IPS-15b (cell line): Measurements from ENCODE around the gene DGKG.

Experiments
- H3K27me3 ChIP-seq: one replicate; pipeline ENCODE4 v1.6.1; 2013; ENCODE audit warnings: low read length; ENCODE audit not compliant: control insufficient read depth, insufficient read depth
- H3K36me3 ChIP-seq: one replicate; pipeline ENCODE4 v1.6.1; 2013; ENCODE audit warnings: low read length; ENCODE audit not compliant: control insufficient read depth, insufficient read depth
- H3K4me1 ChIP-seq: one replicate; pipeline ENCODE4 v1.6.1; 2013; ENCODE audit warnings: mild to moderate bottlenecking, low read length; ENCODE audit not compliant: control insufficient read depth, insufficient read depth
- H3K4me3 ChIP-seq: one replicate; pipeline ENCODE4 v1.5.1; 2013; ENCODE audit warnings: low read depth, low read length
- H3K9ac ChIP-seq: one replicate; pipeline ENCODE4 v1.6.1; 2013; ENCODE audit warnings: low read depth, mild to moderate bottlenecking, low read length
- H3K9me3 ChIP-seq: one replicate; pipeline ENCODE4 v1.6.1; 2013; ENCODE audit warnings: mild to moderate bottlenecking, low read length; ENCODE audit not compliant: control insufficient read depth, insufficient read depth

The DGKG gene

DNA sequence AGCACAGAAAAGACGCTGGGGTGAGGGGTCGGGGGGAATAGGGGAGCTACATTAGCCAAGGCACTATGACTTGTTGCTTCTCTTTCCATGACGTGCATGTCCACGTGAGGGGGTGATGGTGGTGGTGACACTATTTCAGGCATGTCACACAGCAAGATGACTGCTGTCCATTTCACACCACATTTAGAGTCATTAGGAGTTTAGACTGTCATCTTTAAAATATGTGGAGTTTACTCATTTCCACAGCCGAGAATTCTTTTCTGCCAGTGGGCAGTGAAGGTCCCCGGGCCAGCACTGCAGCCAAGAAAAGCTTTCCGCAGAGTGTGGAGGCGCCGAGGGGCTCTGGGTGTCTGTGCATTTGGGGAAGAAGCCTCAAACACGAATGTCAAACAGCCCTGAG is 954 bp upstream of the DGKG start:
- peaks cover 3% of the 10 kb centered on the region for H3K4me1 ChIP-seq
- H3K9me3 ChIP-seq, result no peaks in the 10 kb centered on the region
- H3K36me3 ChIP-seq, result no peaks in the 10 kb centered on the region
- no peak overlapping the region for H3K9ac ChIP-seq
- no peak overlapping the region for H3K4me3 ChIP-seq
- peaks cover 70% of the 10 kb centered on the region for H3K27me3 ChIP-seq

DNA sequence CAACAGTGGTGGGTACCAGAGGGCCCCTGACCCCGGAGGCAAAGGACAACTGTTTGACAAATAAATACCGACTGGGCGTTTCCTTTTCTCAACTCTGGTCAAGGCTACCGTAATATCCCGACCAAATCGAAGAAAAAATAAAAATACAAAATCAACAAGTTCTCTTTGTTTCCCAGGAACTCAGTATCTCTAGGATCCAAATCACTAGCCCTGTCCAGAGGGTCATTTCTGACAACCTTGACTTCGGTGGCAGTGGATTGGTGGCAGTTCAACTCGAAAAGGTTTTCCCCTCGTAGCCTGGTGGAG is 456 bp upstream of the DGKG start:
- peaks cover 72% of the 10 kb centered on the region for H3K27me3 ChIP-seq
- H3K4me1 ChIP-seq, result peaks cover 3% of the 10 kb centered on the region
- H3K9ac ChIP-seq, result no peak overlapping the region
- no peaks in the 10 kb centered on the region for H3K36me3 ChIP-seq
- H3K4me3 ChIP-seq, result peak overlapping the region; percentile 62
- no peaks in the 10 kb centered on the region for H3K9me3 ChIP-seq

- Histone ChIP-seq H3K27me3 (peaks cover 74% of the 10 kb centered on the region), H3K9ac (no peak overlapping the region), H3K4me3 (peak overlapping the region; percentile 62), H3K9me3 (no peaks in the 10 kb centered on the region), H3K4me1 (peaks cover 3% of the 10 kb centered on the region), H3K36me3 (no peaks in the 10 kb centered on the region)
Observed at GRCh38 chr3:186361246-186361761, 730 bp downstream of the DGKG start.

DNA sequence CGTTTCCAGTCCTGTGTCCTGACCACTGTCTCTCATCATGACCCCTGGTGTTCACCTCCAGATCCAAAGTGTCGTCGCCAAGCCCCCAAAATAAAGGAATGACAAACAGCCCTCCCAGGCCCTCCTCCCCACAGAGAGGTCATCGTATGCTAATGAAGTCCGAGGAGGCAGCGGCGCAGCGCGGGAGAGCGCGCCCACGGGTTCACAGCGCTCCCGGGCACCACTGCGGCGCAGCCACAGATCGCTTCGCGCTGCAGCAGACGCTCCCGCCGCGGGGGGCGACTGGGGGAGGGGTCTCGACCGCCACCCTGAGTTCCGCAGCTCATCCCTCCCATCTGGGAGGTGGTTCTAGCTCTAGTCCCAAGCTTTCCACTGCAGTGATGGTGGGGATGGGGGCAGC is 1.3 kb downstream of the DGKG start:
- H3K9ac ChIP-seq, result no peak overlapping the region
- peaks cover 3% of the 10 kb centered on the region for H3K4me1 ChIP-seq
- no peaks in the 10 kb centered on the region for H3K9me3 ChIP-seq
- peak overlapping the region; percentile 62 for H3K4me3 ChIP-seq
- H3K27me3 ChIP-seq, result peaks cover 74% of the 10 kb centered on the region
- no peaks in the 10 kb centered on the region for H3K36me3 ChIP-seq

DNA sequence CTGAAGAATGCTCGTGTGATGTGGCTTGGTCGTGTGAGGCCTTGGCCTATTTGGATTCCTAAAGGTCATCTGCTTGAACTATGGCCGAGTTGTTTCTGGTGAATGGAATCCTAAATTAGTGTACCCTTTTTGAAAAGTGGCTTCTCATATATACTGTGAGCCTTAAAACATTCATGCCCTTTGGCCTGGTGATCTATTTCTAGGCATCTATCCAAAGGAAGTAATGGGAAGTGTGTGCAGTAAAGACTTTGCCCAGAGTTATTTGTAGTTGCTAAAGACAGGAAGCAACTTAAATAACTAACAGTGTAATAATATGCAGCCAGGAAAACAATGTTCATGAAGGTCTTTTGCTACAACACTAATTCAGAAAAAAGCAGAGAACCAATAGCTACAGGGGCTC is 3.0 kb downstream of the DGKG start:
- Histone ChIP-seq H3K9me3 (no peaks in the 10 kb centered on the region), H3K4me3 (no peak overlapping the region), H3K36me3 (no peaks in the 10 kb centered on the region), H3K4me1 (peaks cover 3% of the 10 kb centered on the region), H3K27me3 (peaks cover 61% of the 10 kb centered on the region), H3K9ac (no peak overlapping the region)

DNA sequence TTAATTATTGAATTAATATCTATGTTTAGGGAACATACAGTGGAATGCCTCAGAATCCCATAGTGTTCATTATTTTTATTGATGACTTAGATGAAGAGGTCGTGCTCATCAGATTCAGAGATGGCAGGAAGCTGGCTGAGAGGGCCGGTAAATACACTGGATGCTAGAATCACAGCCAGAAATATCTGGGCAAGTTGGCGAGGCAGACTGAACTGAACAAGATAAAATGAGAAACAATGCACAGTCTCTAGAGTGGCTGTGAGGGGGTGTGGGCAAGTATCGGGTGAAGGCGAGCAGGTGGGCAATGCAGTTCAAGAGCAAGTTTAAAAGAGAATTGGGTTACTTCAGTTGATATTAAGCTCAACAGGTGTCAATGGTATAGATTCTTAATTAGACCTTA is 5.9 kb downstream of the DGKG start:
- no peaks in the 10 kb centered on the region for H3K9me3 ChIP-seq
- H3K4me1 ChIP-seq, result peaks cover 5% of the 10 kb centered on the region
- H3K27me3 ChIP-seq, result peaks cover 32% of the 10 kb centered on the region
- no peak overlapping the region for H3K4me3 ChIP-seq
- H3K9ac ChIP-seq, result no peak overlapping the region
- no peaks in the 10 kb centered on the region for H3K36me3 ChIP-seq

DNA sequence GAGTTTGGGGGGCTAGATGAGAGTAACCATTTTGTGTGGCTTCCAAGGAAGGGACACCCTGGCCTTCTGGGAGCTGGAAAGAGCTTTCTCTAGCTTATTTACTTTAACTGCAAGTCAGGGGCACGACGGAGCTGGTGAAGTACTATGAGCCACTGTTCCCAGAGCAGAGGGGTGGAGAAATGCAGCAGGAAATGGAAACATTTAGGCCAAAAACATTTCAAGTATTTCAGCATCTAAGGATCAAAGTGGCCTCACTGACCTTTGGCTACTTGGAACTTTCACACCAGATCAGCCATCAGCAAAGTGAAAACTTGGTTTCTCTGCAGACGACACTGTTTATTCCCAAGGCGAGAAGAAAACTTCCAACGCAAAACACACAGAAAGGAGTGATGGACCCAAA is 7.9 kb downstream of the DGKG start:
- Histone ChIP-seq H3K9ac (no peak overlapping the region), H3K4me3 (no peak overlapping the region), H3K4me1 (peaks cover 2% of the 10 kb centered on the region), H3K27me3 (peaks cover 12% of the 10 kb centered on the region), H3K36me3 (no peaks in the 10 kb centered on the region), H3K9me3 (no peaks in the 10 kb centered on the region)

DNA sequence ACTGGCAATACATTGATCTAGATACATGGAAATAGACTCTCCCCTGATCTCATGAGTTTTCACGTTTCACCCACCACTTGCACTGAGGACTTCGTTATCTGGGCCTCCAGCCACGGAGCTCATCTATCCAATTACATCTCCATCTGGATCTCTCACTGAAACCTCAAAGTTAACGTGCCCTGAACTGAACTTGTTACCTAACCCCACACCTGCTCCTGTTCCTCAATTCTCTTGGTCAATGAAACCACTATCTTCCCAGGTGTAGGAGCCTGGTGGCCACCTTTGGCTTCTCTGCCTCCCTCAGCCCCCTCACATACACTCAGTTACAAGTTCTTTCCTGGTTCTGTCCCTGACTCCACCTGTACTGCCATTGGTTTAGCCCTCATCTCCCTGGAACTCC is 9.7 kb downstream of the DGKG start:
- H3K4me3 ChIP-seq, result no peak overlapping the region
- H3K27me3 ChIP-seq, result peaks cover 2% of the 10 kb centered on the region
- H3K36me3 ChIP-seq, result no peaks in the 10 kb centered on the region
- H3K9me3 ChIP-seq, result no peaks in the 10 kb centered on the region
- peaks cover 2% of the 10 kb centered on the region for H3K4me1 ChIP-seq
- H3K9ac ChIP-seq, result no peak overlapping the region

DNA sequence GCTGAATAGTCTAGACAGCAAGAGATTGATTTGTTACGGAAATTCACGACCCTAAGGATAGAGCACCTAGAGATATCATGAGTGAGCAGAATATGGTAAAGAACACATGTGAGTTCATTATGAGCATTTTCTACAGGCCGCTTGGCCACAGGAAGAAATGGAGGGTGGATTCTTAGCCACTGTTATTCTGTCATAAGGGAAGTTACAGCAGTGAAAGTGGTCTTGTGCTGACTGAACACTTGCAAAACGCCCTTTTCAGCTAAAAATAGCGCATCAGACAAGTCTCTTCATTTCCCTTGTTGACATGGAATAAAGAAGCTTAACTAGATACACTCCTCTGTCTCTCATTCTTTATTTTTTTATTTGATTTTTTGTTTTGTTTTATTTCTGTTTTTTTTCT is 19.8 kb downstream of the DGKG start:
- no peaks in the 10 kb centered on the region for H3K9me3 ChIP-seq
- no peak overlapping the region for H3K4me3 ChIP-seq
- H3K27me3 ChIP-seq, result no peaks in the 10 kb centered on the region

DNA sequence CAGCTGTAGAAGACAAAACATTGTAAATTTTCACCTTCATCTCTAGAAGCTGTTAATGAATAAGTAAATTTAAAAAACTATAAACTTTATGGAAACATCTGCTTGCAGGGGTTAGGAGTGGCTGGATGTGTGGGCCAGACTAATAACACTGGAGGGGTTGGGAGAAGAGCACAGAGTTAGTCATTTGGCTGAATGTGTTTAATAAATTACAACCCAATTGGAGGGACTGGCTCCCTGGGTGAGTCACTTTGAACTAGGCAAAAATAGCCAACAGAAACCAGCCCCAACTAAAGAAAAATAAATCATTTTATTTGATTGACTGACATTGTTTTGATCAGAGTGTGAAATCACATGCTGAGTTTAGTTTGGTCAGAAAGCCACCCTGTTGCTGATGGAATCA is 21.8 kb downstream of the DGKG start:
- H3K9ac ChIP-seq, result no peak overlapping the region
- H3K4me1 ChIP-seq, result no peaks in the 10 kb centered on the region
- H3K27me3 ChIP-seq, result no peaks in the 10 kb centered on the region
- no peaks in the 10 kb centered on the region for H3K36me3 ChIP-seq
- H3K4me3 ChIP-seq, result no peak overlapping the region
- no peaks in the 10 kb centered on the region for H3K9me3 ChIP-seq

More for the DNA sequence above, 19.8 kb downstream of the DGKG start:
- no peaks in the 10 kb centered on the region for H3K36me3 ChIP-seq
- no peaks in the 10 kb centered on the region for H3K4me1 ChIP-seq
- H3K9ac ChIP-seq, result no peak overlapping the region

GRCh38 chr3:186339180-186339918 is 22.7 kb downstream of the DGKG start:
- no peaks in the 10 kb centered on the region for H3K27me3 ChIP-seq
- no peaks in the 10 kb centered on the region for H3K36me3 ChIP-seq
- no peak overlapping the region for H3K9ac ChIP-seq
- H3K4me1 ChIP-seq, result no peaks in the 10 kb centered on the region
- H3K4me3 ChIP-seq, result no peak overlapping the region
- H3K9me3 ChIP-seq, result no peaks in the 10 kb centered on the region

- no peaks in the 10 kb centered on the region for H3K9me3 ChIP-seq
- no peak overlapping the region for H3K4me3 ChIP-seq
- H3K27me3 ChIP-seq, result no peaks in the 10 kb centered on the region
- H3K9ac ChIP-seq, result no peak overlapping the region
- H3K36me3 ChIP-seq, result no peaks in the 10 kb centered on the region
- no peaks in the 10 kb centered on the region for H3K4me1 ChIP-seq
Observed at GRCh38 chr3:186333256-186333655, 28.8 kb downstream of the DGKG start.
